K562 (cell line): ENCODE results near the gene DSG2. TPM values are rescaled to one million over a fixed set of nuclear protein-coding genes. Genes with fewer than 3 reads are reported as not detected.

ENCODE experiments used
- ATAC-seq: fragments of 200-7000 bp; cut with Tn5 transposase; 3 replicates; pipeline ENCODE4 v1.9.1; 2020; ENCODE audit warnings: moderate library complexity
- BruUV-seq: library from RNA; stranded (reverse); fragments of 400-500 nt; replicated peaks from 2 replicates; lab custom pipeline; 2021; lab: Mats Ljungman, UMichigan
- CTCF ChIA-PET: fragments of 300-600 bp; formaldehyde crosslinking; extraction: SDS; loops from one replicate; lab custom pipeline; 2021; ENCODE audit warnings: low intra/inter-chr PET ratio; lab: Yijun Ruan, JAX
- POLR2A ChIA-PET: fragments of 300-600, 350-650 bp; sonication (Branson Sonifier 250); formaldehyde crosslinking; extraction: SDS; loops from one replicate; lab custom pipeline; 2021; ENCODE audit warnings: antibody characterized with exemption, inconsistent platforms; lab: Yijun Ruan, JAX
- DNase-seq, 4 experiments: peaks; one replicate each; pipeline versions ENCODE4 v3.0.0 to v3.0.0-alpha.2; 2011 to 2018; ENCODE audit warnings: low spot score in 3 of 4, mixed read lengths in 3 of 4; ENCODE audit errors: extremely low read depth in 1 of 4
- FAIRE-seq: peaks from 2 replicates; lab custom pipeline; 2011; peaks lifted over from hg19 to GRCh38; lab: Jason Lieb, UNC
- H2AFZ ChIP-seq: 2 replicates; pipeline ENCODE4 v1.6.0; 2011; ENCODE audit warnings: low read depth, low read length, control low read depth, inconsistent platforms
- H3K27ac ChIP-seq: fragments of 200-600 bp; 3 replicates; pipeline ENCODE4 v1.8.0; 2011; ENCODE audit warnings: low read depth, mild to moderate bottlenecking, control low read depth, inconsistent platforms, low read length, moderate library complexity, mixed read lengths; ENCODE audit errors: extremely low read depth
- H3K27me3 ChIP-seq, 2 experiments: fragments of 300-600 bp in 1 of 2; 2 replicates in 1 of 2; 3 replicates in 1 of 2; pipeline versions ENCODE4 v1.6.0 to v1.8.0; 2011; ENCODE audit warnings: inconsistent platforms in 2 of 2, low read length in 2 of 2, mild to moderate bottlenecking in 1 of 2, mixed read lengths in 1 of 2, moderate library complexity in 1 of 2; ENCODE audit not compliant: control insufficient read depth in 2 of 2, insufficient read depth in 2 of 2
- H3K36me3 ChIP-seq: fragments of 300-600 bp; 3 replicates; pipeline ENCODE4 v1.8.0; 2011; ENCODE audit warnings: mild to moderate bottlenecking, low read length, inconsistent platforms; ENCODE audit not compliant: control insufficient read depth, insufficient read depth
- H3K4me1 ChIP-seq, 2 experiments: fragments of 200-600 bp in 1 of 2; replicated peaks in 1 of 2; 2 replicates in 1 of 2; 3 replicates in 1 of 2; pipeline versions ENCODE4 v1.5.1 to v1.8.0; 2011; ENCODE audit warnings: inconsistent platforms in 2 of 2, low read length in 2 of 2, mild to moderate bottlenecking in 1 of 2, mixed read lengths in 1 of 2, moderate library complexity in 1 of 2; ENCODE audit not compliant: control insufficient read depth in 2 of 2, insufficient read depth in 2 of 2
- H3K4me2 ChIP-seq: 2 replicates; pipeline ENCODE4 v1.6.1; 2011; ENCODE audit warnings: low read length, control low read depth, inconsistent platforms, mixed read lengths; ENCODE audit not compliant: insufficient read depth
- H3K4me3 ChIP-seq: fragments of 200-600 bp; sonication (generic), shearing (Covaris generic); 2 replicates; pipeline ENCODE4 v1.5.1; 2016; ENCODE audit warnings: control low read depth, inconsistent platforms
- H3K79me2 ChIP-seq: fragments of 200-600 bp; 3 replicates; pipeline ENCODE4 v1.8.0; 2011; ENCODE audit warnings: low read length, inconsistent platforms; ENCODE audit not compliant: control insufficient read depth, insufficient read depth
- H3K9ac ChIP-seq, 2 experiments: 2 replicates each; pipeline versions ENCODE4 v1.6.0 to v1.6.1; 2011; ENCODE audit warnings: low read depth in 2 of 2, low read length in 2 of 2, control low read depth in 1 of 2, inconsistent platforms in 1 of 2, mild to moderate bottlenecking in 1 of 2, mixed read lengths in 1 of 2; ENCODE audit not compliant: insufficient read depth in 1 of 2
- H3K9me1 ChIP-seq: one replicate; pipeline ENCODE4 v1.6.0; 2011; ENCODE audit warnings: inconsistent platforms, mild to moderate bottlenecking, low read length, moderate library complexity; ENCODE audit not compliant: control insufficient read depth, insufficient read depth
- H3K9me3 ChIP-seq: replicated peaks from 2 replicates; pipeline ENCODE4 v1.5.1; 2011; ENCODE audit warnings: low read depth, low read length, inconsistent platforms; ENCODE audit not compliant: control insufficient read depth, insufficient read depth
- H4K20me1 ChIP-seq: replicated peaks from 2 replicates; pipeline ENCODE4 v1.6.1; 2011; ENCODE audit warnings: low read length, inconsistent platforms, mixed read lengths; ENCODE audit not compliant: control insufficient read depth, insufficient read depth
- ARHGAP35 ChIP-seq: fragments of 450-650 bp; IDR thresholded peaks from 2 replicates; pipeline ENCODE4 v1.6.1; 2018; ENCODE audit not compliant: partially characterized antibody
- ARID2 ChIP-seq: fragments of 450-650 bp; IDR thresholded peaks from 2 replicates; pipeline ENCODE4 v1.6.1; 2017; ENCODE audit warnings: antibody characterized with exemption, mild to moderate bottlenecking
- ATF7 ChIP-seq: fragments of 450-650 bp; IDR thresholded peaks from 2 replicates; pipeline ENCODE4 v1.7.1; 2014; ENCODE audit warnings: mild to moderate bottlenecking, moderate library complexity
- CC2D1A ChIP-seq: fragments of 450-650 bp; IDR thresholded peaks from 2 replicates; pipeline ENCODE4 v1.6.1; 2017; ENCODE audit warnings: mild to moderate bottlenecking
- GMEB1 ChIP-seq: fragments of 250-450 bp; sonication (Bioruptor Pico); IDR thresholded peaks from 2 replicates; pipeline ENCODE4 v1.4.0; 2020; ENCODE audit warnings: mild to moderate bottlenecking
- KLF1 ChIP-seq: fragments of 450-650 bp; IDR thresholded peaks from 2 replicates; pipeline ENCODE4 v1.6.1; 2016; ENCODE audit warnings: missing genetic modification characterization, missing compliant biosample characterization
- SMAD2 ChIP-seq: fragments of 150-350 bp; IDR thresholded peaks from 2 replicates; pipeline ENCODE4 v1.6.1; 2014; ENCODE audit warnings: low read depth, mild to moderate bottlenecking, low read length
- SREBF1 ChIP-seq: fragments of 150-350 bp; IDR thresholded peaks from 2 replicates; pipeline ENCODE4 v1.6.1; 2014; ENCODE audit warnings: antibody characterized with exemption, low read depth, low read length, borderline replicate concordance
- ZBTB1 ChIP-seq: sonication (generic); formaldehyde crosslinking; IDR thresholded peaks from 2 replicates; pipeline ENCODE4 v1.8.1; 2023; ENCODE audit warnings: missing genetic modification reagents, low read depth, mild to moderate bottlenecking, borderline replicate concordance
- WGBS: fragments of 100-300 bp; shearing (Covaris generic); methylation state at CpG from one replicate; pipeline ENCODE4 v1.1.6; 2016; ENCODE audit warnings: low coverage, mixed read lengths; ENCODE audit not compliant: insufficient coverage; ENCODE audit errors: missing lambda C conversion rate; 5-methylcytosine and 5-hydroxymethylcytosine counted together
- in situ Hi-C: fragments of 300-500 bp; cut with MboI; formaldehyde crosslinking; loops from 4 replicates; pipeline ENCODE4 v1.15.0; 2018; ENCODE audit warnings: inconsistent platforms, mixed read lengths
- intact Hi-C: fragments of 100-400 bp; cut with micrococcal nuclease; formaldehyde crosslinking; loops from 2 replicates; pipeline ENCODE4 v1.14.2; 2022
- polyA plus RNA-seq, 8 experiments: library from polyadenylated mRNA; depleted of rRNA in 4 of 8; stranded (reverse) in 5 of 8; unstranded in 3 of 8; fragments of >200 nt; fragmentation: Nextera tagmentation in 2 of 8; fragmentation: Illumina TruSeq in 1 of 8; extraction: Ambion mirVana in 2 of 8; extraction: Trizol in 1 of 8; gene quantifications; 2 replicates each; pipeline versions ENCODE4 v1.2.1 to v1.2.3, GENCODE V29; 2011 to 2014; ENCODE audit warnings: inconsistent platforms in 1 of 8, missing spikeins in 1 of 8
- total RNA-seq, 7 experiments: library from RNA; depleted of rRNA in 6 of 7; stranded (reverse); fragments of >200 nt in 6 of 7; fragmentation: Illumina TruSeq in 2 of 7; extraction: Trizol in 2 of 7; gene quantifications; 2 replicates each; pipeline versions ENCODE4 v1.2.1 to v1.2.3, GENCODE V29; 2011 to 2021; ENCODE audit warnings: low replicate concordance in 1 of 7

The DSG2 gene
- total and polyA plus RNA-seq, 9 of the 15 experiments (the other 6 are each of a cell fraction or from before 2014, with no cell fraction given): 16.9 to 68.6 (median 41.3) TPM

- in situ Hi-C loops (no loop called here), intact Hi-C loops (no loop called here)
- Histone ChIP-seq H3K27me3 (no peaks in the 10 kb centered on the region), H3K79me2 (no peaks in the 10 kb centered on the region), H3K9me1 (no peaks in the 10 kb centered on the region), H4K20me1 (no peaks in the 10 kb centered on the region), H2AFZ (no peak overlapping the region), H3K36me3 (no peaks in the 10 kb centered on the region), H3K4me3 (no peak overlapping the region), H3K4me1 (peaks cover 0 to 5% of the 10 kb centered on the region in 2 experiments; a peak in 1 of 5 replicates), H3K9ac (no peak overlapping the region), H3K4me2 (no peak overlapping the region), H3K9me3 (no peaks in the 10 kb centered on the region), H3K27ac (no peak overlapping the region)
- ChIA-PET POLR2A (interaction anchor here (1.0 kb wide), 1 partner anchor 14 kb away, joined by 3 read pairs; no protein-coding TSS in a partner anchor), CTCF (no interaction called here)
- TF ChIP-seq ATF7 (no peak), ARHGAP35 (no peak)
- FAIRE-seq: no peak
- WGBS: 15% methylated on average over 1 of the region's 1 CpG
- no TSS peak for BruUV-seq
- no peak for ATAC-seq
- DNase-seq: no peak
Measured at GRCh38 chr18:31490387-31490786, 7.6 kb upstream of the DSG2 start.

- in situ Hi-C loops (no loop called here), intact Hi-C loops (no loop called here)
- H3K27me3 ChIP-seq: no peaks in the 10 kb centered on the region
- H3K79me2 ChIP-seq: no peaks in the 10 kb centered on the region
- H3K9me3 ChIP-seq: no peaks in the 10 kb centered on the region
- no peak for ATAC-seq
- no peak overlapping the region for H2AFZ ChIP-seq
- DNase-seq: no peak
- H3K4me2 ChIP-seq: no peak overlapping the region
- no peaks in the 10 kb centered on the region for H3K36me3 ChIP-seq
- POLR2A ChIA-PET: no interaction called here
- no peaks in the 10 kb centered on the region for H4K20me1 ChIP-seq
- no peaks in the 10 kb centered on the region for H3K9me1 ChIP-seq
- no peak for FAIRE-seq
- TF ChIP-seq SMAD2: no peak
- TF ChIP-seq CC2D1A: no peak
- TF ChIP-seq GMEB1 (CRISPR knock-in tag): no peak
- TF ChIP-seq SREBF1: no peak
- no peak for TF ChIP-seq ARID2
- TF ChIP-seq KLF1 (tag): no peak
- TF ChIP-seq ZBTB1 (CRISPR knock-in tag): no peak
- BruUV-seq: no TSS peak
- peaks cover 0 to 5% of the 10 kb centered on the region in 2 experiments; a peak in 1 of 5 replicates for H3K4me1 ChIP-seq
- no peak overlapping the region for H3K9ac ChIP-seq
- H3K27ac ChIP-seq: no peak overlapping the region
- no peak overlapping the region for H3K4me3 ChIP-seq
- CTCF ChIA-PET: no interaction called here
Measured at GRCh38 chr18:31490833-31491232, 7.1 kb upstream of the DSG2 start.
